ENCODE measurements around the gene HCN3. TPM values are rescaled to one million over a fixed set of nuclear protein-coding genes. Genes with fewer than 3 reads are reported as not detected.

The HCN3 gene
- total and polyA plus RNA-seq, 2 of the 8 experiments (the other 6 are each of a cell fraction or from before 2014, with no cell fraction given), result 6.4 to 7.3 TPM

DNA sequence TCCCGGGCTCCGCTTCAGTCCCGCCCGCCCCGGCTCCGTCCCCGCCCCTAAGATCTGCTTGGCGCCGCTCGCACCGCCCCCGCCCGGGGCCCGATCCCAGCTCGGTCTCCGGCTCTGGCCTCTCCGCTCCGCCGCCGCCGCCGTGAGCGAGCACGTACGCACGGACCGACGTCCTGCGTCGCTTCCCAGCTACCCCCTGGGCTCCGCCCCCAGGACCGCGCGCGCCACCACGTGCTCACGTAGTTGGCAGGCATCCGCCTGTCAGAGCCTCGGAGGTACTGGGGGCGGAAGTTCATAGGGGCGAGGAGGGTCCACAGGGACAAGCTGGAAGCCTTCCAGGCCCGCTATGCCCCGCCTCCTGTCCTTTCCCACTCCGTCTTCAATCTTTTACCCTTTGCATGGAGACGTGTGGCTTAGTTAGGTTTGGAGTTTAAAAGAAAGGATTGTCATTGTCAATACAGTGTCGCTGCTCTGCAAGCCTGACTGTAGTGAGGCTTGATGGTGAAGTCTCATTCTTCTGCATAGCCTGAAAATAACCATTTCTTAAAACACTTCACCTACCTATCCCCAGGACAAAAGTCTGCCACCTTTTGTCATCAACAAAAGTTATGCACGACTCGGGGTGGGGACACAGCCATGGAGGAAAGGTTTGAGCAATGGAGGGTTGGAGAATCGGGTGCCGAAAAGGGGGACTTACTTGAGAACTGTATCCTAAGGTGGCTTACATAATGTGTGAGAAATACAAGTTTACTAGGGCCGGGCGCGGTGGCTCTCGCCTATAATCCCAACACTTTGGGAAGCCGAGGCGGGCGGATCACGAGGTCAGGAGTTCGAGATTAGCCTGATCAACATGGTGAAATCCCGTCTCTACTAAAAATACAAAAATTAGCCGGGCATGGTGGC lies 3.7 kb upstream of the HCN3 start, which contains the start of gene CLK2 (continued):
- TF ChIP-seq ASH2L (IDR thresholded peaks at IDR 0.05; ENCODE audit: low read length) (peak; percentile 64), E2F6 (IDR thresholded peaks at IDR 0.05) (peak; percentile 86), RAD21 (IDR thresholded peaks at IDR 0.05 in 1 of 2, conservative IDR thresholded peaks at IDR 0.05 in 1 of 2; ENCODE audit: low read depth in 2 of 2, low read length in 2 of 2) (0 out of 4 replicates have a peak, but pooled peaks of 1 of the 2 experiments have one; percentile 1), JUN (IDR thresholded peaks at IDR 0.05; ENCODE audit: low read depth, low read length) (no peak), SP1 (IDR thresholded peaks at IDR 0.05; ENCODE audit: low read depth, low read length) (peak; percentile 42; the same call in 1 of the 2 replicates), SIN3A (conservative IDR thresholded peaks at IDR 0.05 in 1 of 2, IDR thresholded peaks at IDR 0.05 in 1 of 2; ENCODE audit: low read depth in 1 of 2, low read length in 2 of 2) (peak; percentile 93 to 95; a peak in 3 of 4 replicates), MAFK (IDR thresholded peaks at IDR 0.05; ENCODE audit: low read depth, low read length) (no peak), SAP30 (IDR thresholded peaks at IDR 0.05; ENCODE audit: insufficient read depth, insufficient replicate concordance, low read length) (no peak), TAF1 (IDR thresholded peaks at IDR 0.05; ENCODE audit: low read depth, low read length) (peak; percentile 68), POU5F1 (IDR thresholded peaks at IDR 0.05; ENCODE audit: low read depth, low read length) (no peak), TCF12 (IDR thresholded peaks at IDR 0.05; ENCODE audit: low read depth, low read length) (0 out of 2 replicates have a peak, but pooled peaks have one; percentile 30), CREB1 (IDR thresholded peaks at IDR 0.05) (peak; percentile 63; the same call in 1 of the 2 replicates), POLR2A (IDR thresholded peaks at IDR 0.05; ENCODE audit: control extremely low read depth in 1 of 2, low read depth in 2 of 2, low read length in 2 of 2) (peak; percentile 62 to 68; a peak in 2 of 3 replicates), TBP (IDR thresholded peaks at IDR 0.05; ENCODE audit: low read depth, low read length) (0 out of 2 replicates have a peak, but pooled peaks have one; percentile 37), RBBP5 (IDR thresholded peaks at IDR 0.05; ENCODE audit: borderline replicate concordance, low read depth, low read length) (no peak), MAX (IDR thresholded peaks at IDR 0.05) (peak; percentile 99), EP300 (IDR thresholded peaks at IDR 0.05; ENCODE audit: borderline replicate concordance in 1 of 2, low read depth in 2 of 2, low read length in 2 of 2) (peak in 1 of 2 experiments; percentile 31; a peak in 1 of 3 replicates), TAF7 (optimal IDR thresholded peaks at IDR 0.05; ENCODE audit: borderline replicate concordance, low read depth, low read length) (peak; percentile 67), PHF8 (conservative IDR thresholded peaks at IDR 0.05; ENCODE audit: low read depth, low read length) (peak; percentile 83; the same call in 1 of the 2 replicates)
- TF ChIP-seq, protein P1, sequence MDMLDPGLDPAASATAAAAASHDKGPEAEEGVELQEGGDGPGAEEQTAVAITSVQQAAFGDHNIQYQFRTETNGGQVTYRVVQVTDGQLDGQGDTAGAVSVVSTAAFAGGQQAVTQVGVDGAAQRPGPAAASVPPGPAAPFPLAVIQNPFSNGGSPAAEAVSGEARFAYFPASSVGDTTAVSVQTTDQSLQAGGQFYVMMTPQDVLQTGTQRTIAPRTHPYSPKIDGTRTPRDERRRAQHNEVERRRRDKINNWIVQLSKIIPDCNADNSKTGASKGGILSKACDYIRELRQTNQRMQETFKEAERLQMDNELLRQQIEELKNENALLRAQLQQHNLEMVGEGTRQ (IDR thresholded peaks at IDR 0.05; ENCODE audit: low read length), result peak; percentile 77

Data from H1 (cell line).